ENCODE results near the gene TSC2.

TSC2 gene

DNA sequence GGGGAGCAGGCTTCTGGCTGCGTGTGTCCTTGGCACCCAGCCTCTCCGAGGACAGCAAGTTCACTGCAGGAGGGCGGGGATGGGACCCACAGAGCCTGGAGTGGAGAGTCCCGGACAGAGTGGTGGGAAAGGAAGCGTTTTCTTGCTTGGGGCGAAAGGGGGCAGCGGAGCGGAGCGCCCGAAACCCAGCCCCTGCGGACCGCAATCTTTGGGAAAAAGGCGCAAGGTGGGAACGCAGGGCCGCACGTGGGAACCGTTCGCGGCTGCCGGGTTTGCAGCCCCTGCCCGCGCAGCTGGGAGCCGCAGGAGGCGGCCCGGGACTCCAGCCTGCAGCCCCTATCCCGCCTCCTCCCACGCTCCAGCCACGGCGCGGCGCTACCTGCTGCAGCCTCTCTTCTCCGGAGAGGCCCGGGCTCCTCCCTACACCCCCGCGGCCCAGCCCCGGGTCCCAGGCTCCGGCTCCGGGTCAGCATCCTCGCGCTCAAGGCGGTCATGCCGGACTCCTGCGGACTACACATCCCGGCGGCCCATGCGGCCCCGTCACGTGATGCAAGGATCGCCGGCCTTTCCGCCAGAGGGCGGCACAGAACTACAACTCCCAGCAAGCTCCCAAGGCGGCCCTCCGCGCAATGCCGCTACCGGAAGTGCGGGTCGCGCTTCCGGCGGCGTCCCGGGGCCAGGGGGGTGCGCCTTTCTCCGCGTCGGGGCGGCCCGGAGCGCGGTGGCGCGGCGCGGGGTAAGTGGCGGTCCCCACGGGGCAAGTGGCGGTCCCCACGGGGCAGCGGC lies at the start of gene TSC2, which contains the start of gene NTHL1:
TSC2 (plus strand) TSS at position 656 of the 786 bp plus-strand sequence. CDS start 631 bp downstream, outside the sequence.
NTHL1 (minus strand) TSS at position 505 of the 786 bp plus-strand sequence; CDS start at position 494, 11 bp downstream.
- DNase-seq (ENCODE audit: low read depth): peak; percentile 88

DNA sequence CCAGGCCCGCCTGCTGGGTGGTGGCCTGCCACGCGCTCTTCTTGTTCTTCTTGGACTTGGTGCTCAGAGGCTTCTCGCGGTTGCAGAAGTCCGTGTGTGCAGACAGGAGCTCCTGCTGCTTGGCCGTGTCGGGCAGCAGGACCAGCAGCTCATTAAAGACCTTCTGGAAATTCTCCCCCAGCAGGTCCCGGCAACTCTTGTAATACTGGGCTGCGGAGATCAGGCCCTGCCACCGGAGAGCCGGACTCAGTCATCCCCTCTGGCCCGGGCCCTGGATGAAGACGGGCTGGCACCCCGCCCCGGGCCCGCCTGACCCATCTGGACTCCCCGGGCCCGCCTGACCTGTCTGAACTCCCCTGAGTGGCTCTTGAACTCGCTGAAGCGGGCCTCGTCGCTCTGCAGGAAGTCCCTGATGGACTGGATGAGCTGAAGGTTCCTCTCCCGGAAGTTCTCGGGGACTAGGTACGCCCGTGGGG lies 49.4 kb upstream of the TSC2 start:
- no peak for DNase-seq (ENCODE audit: low read depth)

DNA sequence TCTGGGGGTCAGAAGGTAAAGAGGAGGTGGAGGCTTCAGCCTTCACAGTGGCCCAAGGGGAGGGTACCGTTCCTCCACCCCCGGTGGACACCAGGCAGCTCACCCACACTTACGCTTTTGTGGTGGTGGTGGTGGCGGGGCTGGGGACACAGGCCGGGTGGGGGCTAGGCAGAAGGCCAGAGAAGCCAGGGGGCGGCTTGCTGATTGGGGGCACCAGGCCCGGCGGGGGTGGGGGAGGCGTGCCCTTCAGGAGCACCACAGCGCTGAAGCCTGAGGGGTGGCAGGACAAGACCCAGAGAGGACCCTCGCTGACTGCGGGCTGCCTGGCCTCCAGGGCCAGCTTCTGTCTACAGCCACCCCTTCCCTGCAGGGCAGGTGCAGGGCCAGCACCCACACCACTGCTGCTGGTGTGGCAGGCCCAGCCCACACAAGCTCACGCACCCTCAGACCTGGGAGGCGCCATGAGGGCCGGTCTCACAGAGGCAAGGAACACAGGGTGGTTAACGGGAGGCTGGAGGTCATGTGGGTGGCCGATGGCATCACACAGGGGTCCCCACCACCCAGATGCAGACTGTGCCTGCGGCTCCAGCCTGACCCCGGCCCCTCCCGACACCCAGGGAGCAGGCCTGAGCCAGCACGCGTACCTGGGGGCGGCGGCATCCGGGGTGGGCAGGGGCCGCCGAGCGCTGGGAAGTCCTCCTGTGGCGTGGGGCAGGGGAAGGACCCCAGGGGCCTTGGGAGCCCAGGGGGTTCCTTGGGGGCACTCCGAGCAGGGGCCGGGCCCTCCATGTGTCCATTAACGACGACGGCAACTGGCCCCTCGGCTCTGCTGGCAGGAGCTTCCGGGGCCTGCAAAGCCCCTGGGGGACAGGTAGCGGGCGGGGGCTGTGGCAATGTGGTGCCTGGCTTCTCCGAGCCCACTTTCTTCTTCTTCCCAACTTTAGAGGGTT lies 48.7 kb upstream of the TSC2 start:
- no peak for DNase-seq (ENCODE audit: low read depth)

DNA sequence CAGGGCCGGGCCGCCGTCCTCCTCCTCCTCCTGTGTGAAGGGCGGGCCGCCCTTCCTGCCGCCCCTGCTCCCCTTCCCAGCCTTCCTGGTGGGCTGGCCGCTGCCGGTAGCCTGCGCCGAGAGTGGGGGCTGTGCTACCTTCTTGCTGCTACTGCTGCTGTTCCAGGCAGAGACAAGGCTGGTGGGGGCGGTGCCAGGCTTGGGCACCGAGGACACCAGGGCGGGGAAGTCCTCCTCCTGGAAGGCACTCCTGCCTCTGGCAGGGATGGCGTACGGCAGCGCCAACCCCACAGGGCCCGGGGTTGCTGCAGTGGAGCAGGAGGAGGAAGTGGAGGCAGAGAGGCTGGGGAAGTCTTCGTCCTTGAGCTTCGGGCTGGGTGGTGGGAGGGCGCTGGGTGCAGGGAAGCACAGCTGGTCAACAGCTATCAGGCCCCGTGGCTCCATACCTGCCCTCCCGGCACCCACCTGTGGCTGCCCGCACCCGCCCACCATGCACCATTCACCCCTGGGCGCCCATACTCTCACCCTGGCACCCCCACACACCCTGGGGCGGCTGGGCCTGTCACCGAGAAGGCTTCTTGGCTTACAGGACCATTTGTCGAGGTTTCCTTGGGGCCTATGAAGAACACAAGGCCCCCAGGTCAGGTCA lies 47.8 kb upstream of the TSC2 start:
- no peak for DNase-seq (ENCODE audit: low read depth)

DNA sequence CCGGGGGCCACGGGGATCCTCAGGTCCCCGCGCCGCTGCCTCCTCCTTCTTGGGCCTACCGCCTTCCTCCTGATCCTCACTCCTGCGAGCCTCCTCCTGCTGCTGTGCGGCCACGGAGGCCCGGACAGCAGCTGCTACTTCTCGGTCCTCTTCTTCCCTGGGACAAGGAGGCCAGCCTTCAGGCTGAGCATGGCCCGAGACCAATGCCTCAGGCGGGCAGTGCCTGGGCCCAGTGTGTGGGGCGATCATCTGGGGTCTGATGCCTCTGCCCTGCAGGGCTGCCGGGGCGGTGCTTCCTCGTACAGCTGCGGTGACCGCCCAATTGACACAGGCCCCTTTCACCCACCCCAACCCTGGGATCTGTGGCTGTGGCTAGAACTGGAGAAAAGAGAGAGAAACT lies 46.8 kb upstream of the TSC2 start:
- DNase-seq (ENCODE audit: low read depth): no peak

DNA sequence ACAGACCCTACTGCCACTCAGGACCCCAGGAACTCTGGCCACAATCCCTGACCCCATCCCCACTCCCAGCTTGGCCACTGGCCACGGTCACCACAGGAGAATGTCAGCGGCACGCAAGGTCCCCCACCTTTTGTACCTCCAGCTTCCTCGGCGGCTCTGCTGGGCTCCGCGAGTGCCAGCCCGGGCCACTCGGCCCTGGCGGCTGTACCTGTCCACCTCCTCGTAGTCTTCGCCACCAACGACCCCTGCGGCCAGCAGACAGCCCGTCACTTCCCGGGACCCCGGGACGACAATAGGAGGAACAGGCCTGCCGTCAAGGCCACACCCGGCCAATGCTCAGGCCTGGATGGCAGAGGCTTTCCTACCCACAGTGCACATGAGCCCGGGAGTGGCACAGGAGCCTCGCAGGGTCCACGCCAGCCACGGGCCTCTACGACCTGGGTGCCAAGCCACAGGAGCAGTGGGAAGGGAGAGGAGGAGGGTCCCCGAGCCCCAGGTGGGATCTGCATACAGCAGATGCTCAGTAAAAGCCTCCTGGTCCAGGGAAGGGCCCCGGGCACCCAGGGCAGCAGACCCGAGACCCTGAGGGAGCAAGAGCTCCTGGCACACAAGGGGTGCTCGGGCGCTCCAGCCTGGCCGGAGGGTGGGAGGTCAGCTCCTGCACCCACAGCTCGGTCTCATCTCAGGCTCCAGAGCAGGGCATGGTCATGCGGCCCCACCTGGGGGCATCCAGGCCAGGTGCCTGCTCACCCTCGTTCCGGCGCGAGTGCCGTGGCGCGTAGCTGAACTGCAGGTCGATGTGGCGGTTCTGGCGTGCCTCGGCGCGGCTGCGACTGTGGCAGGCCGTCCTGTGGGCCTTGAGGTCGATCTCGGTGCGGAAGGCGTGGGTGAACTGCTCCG lies 46.1 kb upstream of the TSC2 start:
- DNase-seq (ENCODE audit: low read depth): no peak

DNA sequence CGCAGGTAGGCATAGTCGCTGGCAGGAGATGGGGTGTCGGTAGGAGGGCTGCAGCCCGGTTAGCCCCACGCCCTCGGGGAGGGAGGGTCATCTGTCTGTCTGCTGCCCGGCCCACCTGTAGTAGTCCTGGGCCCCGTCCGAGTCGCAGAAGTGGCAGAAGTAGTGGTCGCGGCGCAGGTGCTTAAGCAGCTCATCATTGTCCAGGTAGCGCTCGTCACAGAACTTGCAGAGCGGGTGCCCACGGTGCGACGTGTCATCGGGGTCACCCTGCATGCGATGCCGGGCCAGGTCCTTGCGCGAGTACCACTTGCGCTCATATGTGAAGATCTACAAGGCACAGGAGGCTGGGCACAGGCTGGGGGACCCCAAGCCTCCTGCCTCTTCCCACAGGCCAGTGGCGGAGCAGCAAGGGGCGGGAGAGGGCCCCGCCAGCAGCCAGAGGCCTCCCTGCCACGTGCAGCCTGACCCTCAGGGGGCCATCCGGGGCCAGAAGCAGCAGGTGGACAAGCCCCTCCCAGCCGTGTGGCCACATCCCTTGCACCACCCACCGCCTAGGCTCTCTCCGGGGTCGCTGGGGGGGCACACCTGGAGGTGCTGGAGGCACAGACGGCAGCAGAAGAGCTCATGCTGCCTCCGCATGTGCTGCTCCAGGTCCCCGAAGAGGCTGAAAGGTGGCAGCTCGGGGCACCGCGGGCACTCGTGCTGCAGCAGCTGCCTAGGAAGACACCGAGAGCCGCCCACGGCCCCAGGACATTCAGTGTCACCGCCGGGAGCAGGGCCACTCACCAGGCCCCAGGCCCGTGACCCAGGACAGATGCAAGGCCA lies 45.2 kb upstream of the TSC2 start:
- no peak for DNase-seq (ENCODE audit: low read depth)

DNA sequence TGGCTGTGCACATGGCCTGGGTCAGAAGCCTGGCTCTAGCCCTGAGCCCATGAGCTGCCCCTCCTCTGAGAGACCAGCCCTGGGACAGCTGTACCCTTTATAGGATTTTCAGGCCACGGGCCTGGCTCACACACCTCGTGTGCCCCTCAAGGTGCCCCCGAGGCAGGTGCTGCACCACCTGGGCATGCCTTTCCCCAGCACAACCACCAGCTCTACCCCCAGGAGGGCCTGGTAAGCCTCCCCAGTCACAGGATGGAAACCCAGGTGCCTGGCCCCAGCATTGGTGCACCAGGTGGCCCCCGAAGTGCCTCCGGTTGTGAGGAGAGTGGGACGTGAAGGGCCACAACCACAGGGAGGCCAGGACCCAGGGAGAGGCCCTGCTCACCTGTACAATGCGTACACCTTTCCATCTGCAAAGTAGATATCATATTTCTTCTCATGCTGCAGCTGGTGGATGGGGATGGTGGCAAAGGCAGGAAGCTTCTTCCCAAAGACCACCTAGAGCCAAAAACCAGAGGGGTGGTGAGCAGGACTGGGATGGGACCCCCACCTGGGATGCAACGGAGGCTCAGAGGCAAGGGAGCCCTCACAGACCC lies 44.5 kb upstream of the TSC2 start:
- no peak for DNase-seq (ENCODE audit: low read depth)

DNA sequence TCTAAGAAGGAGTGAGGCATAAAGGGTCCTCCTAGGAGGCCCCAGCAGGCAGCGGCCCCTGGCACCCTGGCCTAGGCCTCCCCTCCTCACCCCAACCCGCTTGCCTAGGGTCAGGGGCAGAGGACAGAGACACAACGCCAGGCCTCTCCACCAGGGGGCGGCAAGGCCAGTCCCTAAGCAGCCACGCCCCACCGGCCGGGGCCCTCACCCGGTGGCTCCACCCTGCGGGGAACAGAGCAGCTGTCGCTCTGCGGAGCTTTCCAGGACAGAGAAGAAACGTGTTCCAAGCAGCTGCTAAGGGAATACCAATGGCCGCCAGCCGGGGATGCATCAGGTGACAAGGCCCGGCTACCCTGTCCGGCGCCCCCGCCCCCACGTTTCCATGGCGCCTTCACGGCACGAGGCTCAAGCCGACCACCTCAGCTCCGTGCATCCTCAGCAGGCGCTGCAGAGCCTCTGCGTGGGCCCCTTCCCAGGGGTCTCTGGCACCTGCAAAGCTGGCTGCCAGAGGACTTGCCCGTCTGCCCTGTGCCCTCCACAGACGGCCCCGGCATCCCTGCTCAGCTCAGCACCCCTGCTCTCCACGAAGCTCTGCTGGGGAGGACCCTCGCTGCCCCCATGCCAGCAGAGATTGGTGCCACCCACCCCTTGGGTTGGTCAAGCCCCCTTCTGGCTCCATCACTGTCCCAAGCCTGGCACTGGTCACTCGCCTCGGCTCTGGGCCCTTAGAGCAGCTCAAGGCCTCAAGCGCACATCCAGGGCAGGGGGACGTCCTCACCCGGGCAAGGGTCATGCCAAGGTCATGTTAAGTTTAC lies 43.8 kb upstream of the TSC2 start:
- DNase-seq (ENCODE audit: low read depth): peak; percentile 74

DNA sequence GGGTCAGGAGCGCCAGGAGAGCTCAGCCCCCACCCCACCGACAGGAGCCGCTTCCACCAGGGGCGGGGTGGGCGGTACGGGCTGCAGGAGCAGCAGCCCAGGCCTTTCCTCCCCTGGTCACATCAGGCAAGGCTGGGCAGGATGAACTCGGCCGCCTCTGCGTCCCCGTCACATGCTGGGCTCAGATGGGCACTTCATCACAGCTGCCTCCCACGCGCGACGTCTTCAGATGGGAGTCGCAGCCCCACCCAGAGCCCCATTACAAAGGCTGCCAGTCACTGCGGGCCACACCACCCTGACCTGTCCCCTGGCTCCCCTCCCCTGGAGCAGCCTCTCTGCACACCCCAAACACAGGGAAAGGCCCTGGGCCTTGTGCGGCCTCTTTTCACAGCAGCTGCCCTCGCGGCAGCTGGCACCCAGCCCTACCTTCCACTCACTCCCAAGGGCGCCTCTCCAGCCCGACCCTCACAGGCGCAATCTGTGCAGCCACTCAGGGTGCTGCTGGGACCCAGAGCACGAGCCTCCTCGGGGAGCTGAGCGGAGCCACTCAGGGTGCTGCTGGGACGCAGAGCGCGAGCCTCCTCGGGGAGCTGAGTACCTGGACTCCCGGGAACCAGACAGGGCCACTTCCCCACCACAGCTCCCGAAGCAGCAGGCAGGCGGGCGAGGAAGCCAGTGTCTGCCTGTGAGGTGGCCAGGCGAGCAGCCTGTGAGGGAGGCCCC lies 42.8 kb upstream of the TSC2 start:
- DNase-seq (ENCODE audit: low read depth): no peak

DNA sequence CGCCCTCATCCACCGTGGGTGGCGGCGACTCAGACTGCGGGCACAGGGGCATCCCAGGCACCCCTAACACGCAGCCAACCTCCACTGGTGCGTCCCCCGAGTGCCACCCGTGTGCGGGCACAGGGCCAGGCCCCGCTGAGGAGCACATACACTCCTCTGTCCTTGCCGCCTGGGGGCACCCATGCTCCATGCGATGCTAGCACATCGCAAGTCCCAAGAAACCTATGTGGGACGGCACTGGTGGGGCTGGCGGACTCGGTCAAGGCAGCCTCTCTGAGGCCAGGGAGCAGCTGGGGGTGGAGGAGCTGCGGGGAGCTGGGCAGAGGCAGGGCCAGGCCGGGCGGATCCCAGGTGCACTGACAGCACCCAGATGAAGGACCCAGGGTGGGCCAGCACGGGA lies 42.1 kb upstream of the TSC2 start:
- no peak for DNase-seq (ENCODE audit: low read depth)

DNA sequence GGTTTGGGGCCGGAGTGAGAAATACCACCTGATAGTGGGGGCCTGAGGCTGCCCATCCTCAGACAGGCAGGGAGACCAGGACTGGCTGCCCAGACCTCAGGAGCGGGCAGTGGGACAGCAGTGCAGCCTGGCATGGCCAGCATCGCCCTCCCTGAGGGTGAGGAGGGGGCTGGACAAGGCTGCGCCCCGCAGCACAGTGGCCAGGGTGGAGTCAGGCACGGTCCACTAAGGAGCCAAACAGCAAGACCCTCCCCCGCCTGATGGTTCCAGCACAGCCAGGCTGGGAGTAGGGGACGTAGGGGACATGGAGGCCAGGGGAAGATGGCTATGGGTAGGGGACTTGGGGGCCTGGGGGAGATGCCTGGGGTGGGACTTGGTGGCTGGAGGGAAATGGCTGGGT lies 41.5 kb upstream of the TSC2 start:
- no peak for DNase-seq (ENCODE audit: low read depth)

DNA sequence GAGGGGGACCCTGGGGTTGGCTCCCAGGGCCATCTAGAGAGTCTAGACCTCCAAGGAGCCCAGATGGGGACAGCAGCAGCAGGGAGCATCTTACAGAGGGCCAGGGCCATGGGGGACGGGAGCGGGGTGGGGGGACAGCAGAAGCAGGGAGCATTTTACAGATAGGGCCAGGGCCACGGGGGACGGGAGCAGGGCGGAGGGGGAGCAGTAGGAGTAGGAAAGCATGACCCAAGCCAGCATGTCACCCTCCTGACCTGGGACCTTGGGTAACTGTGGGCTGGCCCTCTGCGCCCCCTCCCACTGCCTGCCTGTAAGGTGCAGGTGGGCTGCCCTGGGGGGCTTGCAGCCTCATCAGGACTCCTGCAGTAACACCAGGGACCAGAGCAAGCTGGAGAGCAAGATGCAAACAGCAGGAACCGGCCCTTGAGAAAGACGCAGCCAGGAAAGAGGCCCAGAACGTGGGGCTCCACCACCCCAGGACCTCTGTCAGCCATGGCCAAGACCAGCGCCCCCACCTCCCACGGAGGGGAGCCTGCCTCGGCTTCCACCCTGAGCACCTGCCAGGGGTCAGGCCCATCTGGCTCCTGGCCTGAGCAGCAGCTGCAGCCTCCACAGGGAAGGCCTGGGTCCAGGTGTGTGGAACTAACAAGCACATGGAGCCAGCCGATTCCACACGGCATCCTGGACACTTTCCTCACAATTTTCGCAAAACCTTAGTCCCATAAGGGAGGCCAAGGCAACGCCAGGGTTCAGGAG lies 40.5 kb upstream of the TSC2 start:
- DNase-seq (ENCODE audit: low read depth): no peak

DNA sequence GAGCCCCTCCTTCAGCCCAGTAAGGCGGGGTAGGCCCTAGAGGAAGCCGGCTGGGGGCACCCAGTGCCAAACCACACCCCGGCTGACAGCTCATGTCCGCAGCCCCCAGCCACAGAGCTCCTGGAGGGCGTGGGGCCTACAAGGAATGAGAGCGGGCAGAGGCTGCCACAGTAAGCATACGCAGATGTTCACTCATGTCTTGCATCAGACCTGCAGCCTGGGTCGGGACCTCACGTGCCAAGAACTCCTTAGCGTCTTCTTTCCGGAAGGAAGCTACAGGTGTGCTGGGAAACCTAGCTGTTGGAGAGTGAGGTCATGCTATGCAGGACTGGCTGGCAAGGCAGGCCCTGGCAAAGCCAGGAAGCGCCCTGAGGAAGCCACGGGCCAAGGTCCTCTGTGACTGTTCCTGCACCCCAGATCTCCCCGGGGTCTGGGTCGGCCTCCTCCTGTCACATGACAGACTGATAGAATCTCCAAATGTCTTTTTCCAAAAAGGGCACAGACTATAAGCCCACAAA lies 39.7 kb upstream of the TSC2 start:
- DNase-seq (ENCODE audit: low read depth): no peak

DNA sequence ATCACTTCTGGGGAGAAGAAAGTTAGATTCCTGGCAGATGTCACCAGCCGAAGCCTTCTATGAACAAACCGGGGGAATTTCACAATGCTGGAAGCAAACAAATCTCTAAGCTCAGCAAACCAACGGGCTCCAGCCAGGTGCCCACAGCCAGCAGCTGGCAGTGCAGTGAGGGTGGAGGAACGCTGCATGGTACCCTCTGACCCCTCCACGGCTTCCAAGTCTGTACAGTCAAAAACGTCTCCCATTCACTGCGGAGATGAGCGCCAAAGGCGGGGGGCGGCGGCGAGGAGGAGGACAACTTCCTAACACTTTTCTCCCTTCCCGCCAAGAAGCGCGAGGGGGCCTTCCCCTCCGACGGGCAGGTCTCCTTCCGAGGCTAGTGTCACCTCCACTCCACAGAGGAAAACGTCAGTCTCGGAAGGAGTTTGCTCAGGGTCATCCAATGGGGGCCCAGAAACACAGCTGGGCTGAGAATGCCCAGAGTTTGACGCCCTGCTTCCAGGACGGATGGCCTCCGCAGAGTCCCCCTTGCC lies 39.1 kb upstream of the TSC2 start:
- no peak for DNase-seq (ENCODE audit: low read depth)

DNA sequence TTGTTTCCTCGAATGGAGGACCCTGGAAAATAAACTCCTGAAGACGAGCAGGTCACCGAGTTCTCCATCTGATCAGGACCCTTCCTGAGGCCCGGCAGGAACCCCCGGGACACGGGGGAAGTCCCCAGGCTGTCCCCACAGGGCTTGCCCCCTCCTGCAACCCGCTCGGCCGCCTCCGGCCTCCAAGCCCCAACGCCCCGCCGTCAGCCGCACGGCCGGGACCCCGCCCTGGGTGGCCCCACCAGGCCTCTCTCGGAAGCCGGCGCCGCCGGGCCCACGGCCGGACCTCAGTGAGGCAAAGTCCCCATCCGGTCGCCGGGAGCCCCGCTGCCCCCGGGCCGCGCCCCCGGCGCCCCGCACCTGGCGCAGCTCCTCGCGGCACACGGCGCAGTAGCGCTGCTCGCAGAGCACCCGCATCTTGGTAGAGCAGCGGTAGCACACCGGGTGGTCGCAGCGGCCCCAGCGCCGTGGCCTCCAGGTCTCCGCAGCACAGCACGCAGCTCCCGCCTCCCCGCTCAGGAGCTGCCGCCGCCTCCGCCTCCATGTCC lies 38.5 kb upstream of the TSC2 start:
- no peak for DNase-seq (ENCODE audit: low read depth)

Measured in stimulated activated CD4-positive, alpha-beta T cell treated with anti-CD3 and anti-CD28 coated beads, Interleukin-2, amount 100 ng/mL, for 4 hours (primary cell).